Measurements from ENCODE around the gene SPTBN1.

SPTBN1 gene

GRCh38 chr2:54653572-54654204 lies 197.6 kb downstream of the SPTBN1 start:
- DNase-seq (ENCODE audit: low read depth in 2 of 2) = no peak

DNA sequence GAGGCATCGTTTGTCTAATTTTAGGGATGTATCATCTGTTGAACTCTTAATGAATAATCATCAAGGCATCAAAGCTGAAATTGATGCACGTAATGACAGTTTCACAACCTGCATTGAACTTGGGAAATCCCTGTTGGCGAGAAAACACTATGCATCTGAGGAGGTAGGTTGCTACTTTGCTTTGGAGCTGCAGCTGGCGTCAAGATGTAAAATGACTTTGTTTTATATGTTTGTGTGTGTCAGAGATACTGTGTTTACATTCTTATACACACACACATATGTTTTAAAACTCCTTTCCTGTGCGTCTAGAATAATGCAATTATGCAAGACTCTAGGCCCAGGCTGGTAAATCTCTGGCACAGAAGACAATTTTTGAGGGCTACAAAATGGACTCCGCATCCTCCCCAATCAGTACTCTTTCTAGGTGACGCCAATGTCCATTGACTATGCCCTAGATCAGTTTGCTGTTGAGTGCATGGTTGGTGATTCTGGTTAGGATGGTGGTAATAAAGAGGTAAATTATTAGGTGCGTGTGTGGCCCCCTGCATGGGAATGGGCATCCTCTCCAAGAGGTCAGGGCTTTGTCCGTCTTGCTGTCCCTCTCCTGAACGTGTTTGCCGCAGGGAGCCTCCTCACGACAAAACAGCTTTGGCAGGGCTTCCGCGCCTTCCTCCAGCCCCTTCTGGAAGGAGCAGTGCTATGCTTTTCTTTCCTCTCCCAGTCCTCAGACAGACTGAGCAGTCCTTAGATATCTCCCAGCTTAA lies 199.1 kb downstream of the SPTBN1 start:
- no peak for DNase-seq (ENCODE audit: low read depth in 2 of 2)

GRCh38 chr2:54656863-54657262 lies 200.7 kb downstream of the SPTBN1 start:
- no peak for DNase-seq (ENCODE audit: low read depth in 2 of 2)

- no peak for DNase-seq (ENCODE audit: low read depth in 2 of 2)
These were observed 201.5 kb downstream of the SPTBN1 start for GRCh38 chr2:54657664-54658083.

DNA sequence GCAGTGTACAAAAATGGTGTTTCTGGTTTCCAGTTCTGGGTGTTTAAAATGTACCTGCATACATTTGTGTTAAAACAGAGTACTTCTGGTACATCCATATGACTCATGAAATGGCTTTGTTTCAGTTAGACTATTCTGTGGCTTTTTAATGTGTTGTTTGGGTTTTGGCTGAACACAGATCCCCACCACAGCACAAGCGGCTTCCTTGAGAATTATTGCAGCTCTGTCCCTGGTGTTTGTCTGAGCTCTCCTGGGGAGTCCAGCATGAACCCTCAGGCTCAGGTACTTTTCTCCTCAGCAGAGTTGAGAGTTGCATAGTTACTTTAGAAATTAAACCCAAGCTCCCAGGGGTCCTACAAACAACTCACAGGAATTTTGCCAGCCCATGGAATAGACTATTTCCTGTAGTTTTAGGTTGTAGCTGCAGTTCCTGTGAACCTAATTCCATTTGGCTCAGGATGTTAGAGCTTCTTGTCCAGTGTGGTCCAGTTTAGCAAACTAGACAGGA lies 202.5 kb downstream of the SPTBN1 start:
- no peak for DNase-seq (ENCODE audit: low read depth in 2 of 2)

DNA sequence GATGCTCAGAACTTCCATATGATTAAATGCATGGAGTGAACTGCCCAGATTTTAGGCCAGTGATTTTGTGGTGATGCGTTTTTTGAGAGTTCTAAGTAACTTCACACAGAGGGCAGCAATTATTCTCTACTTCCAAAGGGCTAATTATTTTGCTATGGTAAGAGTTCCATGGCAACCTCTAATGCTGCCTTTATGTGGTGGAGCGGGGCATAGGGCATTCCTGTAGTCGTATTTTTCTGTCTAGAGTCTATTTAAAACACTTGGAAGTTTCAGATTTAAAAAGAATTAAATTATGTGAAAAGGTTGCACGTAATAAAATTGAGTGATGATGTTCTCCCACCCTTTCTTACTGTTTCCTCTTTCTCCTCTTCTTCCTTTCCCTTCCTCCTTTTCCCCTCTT lies 203.4 kb downstream of the SPTBN1 start:
- DNase-seq (ENCODE audit: low read depth in 2 of 2) = no peak

GRCh38 chr2:54660752-54661151 lies 204.6 kb downstream of the SPTBN1 start:
- DNase-seq (ENCODE audit: low read depth in 2 of 2) = no peak

DNA sequence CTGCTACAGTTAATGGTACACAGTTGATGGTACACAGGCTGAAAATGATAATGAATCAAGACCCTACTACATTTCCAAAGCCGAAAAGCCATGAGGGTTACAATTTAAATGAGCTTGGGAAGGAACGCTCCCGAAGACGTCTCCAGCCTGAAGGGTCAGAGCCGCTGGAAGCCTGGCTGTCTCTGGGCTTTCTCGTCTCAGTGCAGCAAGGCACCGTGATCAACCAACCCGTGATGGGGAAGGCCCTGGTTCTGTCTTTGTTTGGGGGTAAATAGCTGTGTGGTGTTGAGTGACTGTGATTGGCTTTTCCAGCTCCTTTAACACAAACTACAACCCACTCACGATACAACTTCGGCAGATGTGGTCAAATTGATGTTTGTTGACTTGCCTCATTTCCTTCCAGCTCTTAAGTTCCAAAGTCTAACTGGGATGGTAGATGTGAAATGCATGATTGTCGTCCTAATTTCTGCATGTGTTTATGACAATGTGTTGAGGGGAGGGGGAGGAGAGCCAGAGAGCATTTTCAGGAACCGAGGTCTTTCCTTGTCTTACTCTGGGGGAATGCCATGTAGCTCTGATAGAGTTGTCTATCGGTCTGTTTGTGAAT lies 207.4 kb downstream of the SPTBN1 start:
- DNase-seq (ENCODE audit: low read depth in 2 of 2) = no peak

DNA sequence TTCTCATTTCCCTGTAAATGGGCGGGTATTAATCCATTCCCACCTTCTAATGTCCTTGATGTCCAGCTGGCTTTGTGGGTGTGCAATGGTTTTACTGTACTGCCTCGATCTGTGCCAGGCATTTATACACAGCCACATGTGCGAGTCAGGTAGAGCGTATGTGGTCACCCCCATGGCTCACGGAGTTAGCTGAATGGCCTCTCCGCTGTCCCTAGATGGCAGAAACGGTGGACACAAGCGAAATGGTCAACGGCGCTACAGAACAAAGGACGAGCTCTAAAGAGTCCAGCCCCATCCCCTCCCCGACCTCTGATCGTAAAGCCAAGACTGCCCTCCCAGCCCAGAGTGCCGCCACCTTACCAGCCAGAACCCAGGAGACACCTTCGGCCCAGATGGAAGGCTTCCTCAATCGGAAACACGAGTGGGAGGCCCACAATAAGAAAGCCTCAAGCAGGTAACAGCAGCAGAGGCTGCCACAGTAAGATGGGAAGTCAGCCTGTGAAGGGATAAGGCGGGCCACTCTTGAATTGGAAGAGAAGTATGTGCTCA lies 208.2 kb downstream of the SPTBN1 start:
- no peak for DNase-seq (ENCODE audit: low read depth in 2 of 2)

- no peak for DNase-seq (ENCODE audit: low read depth in 2 of 2)
These were observed 209.3 kb downstream of the SPTBN1 start for GRCh38 chr2:54665436-54665856.

GRCh38 chr2:54666131-54666633 lies 210.1 kb downstream of the SPTBN1 start:
- no peak for DNase-seq (ENCODE audit: low read depth in 2 of 2)

DNA sequence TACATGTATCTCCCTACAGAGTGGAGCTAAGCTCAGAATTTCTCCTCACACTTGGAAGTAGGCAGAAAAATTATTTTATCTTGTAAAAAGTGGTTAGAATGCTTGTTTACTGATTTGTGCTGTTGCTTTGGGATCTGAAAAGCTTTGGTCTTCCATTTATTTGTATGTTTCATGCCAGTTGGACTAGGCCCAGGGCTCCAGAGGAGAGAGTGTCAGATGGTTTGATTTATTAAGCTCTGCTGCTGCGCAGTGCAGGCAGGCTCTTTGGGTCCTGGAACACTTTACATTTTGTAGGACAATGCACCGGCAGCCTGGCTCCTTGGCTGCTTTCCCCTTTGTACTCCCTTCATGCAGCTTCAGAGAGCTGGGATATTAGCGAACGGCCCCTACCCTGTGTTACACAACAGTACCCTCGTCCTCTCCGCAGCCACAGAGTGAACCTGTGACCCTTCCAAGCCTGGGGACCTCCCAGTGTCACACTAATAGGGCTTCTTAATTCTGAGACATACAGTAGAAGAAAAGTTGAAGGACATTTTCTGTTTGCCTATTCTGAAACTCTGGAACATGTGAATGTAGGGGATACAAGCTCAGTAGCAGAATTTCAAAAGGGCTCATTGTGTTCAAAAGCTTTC lies 210.6 kb downstream of the SPTBN1 start:
- DNase-seq (ENCODE audit: low read depth in 2 of 2) = no peak

DNA sequence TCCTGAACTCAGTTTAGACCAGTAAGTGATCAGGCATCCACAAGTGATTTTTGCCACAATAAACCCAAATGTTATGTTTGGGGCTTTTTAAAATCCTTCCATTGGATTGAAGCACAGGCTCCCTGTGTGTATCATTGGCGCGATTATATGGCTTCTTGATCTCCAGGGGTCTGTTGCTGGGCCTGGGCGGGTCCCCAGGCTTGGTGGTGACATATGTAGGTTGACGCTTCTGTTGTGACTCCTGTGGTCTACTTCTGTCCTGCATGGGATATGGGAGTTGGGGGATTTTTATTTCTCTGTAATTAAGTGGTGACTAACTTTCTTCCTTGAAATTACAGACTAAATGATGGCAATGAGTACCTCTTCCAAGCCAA lies 211.1 kb downstream of the SPTBN1 start:
- DNase-seq (ENCODE audit: low read depth in 2 of 2) = no peak

GRCh38 chr2:54667726-54668650 lies 211.9 kb downstream of the SPTBN1 start:
- DNase-seq (ENCODE audit: low read depth in 2 of 2) = no peak

- no peak for DNase-seq (ENCODE audit: low read depth in 2 of 2)
These were observed 212.6 kb downstream of the SPTBN1 start for GRCh38 chr2:54668711-54669110.

GRCh38 chr2:54669677-54670484 lies 213.8 kb downstream of the SPTBN1 start:
- no peak for DNase-seq (ENCODE audit: low read depth in 2 of 2)

- DNase-seq (ENCODE audit: low read depth in 2 of 2) = no peak
These were observed 214.4 kb downstream of the SPTBN1 start for GRCh38 chr2:54670485-54671009.

DNA sequence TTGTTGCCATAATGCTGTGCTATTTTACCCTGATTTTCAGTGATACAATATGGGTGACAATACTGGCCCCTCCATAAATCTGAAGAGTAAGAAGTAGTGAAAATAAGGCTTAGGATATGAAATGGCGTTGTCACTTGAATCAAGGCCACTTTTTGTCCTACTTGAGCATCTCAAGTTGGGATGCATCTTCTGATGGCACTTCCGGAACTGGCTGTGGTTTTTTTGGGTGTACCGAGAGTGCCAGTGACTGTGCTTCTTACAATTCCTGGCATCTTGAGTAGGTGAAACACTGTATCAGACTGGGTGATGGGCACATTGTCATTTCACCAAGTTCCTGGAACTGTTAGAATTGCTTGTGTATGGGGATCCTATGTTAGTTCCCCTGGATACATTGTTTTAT lies 214.9 kb downstream of the SPTBN1 start:
- DNase-seq (ENCODE audit: low read depth in 2 of 2) = no peak

- DNase-seq (ENCODE audit: low read depth in 2 of 2) = no peak
These were observed 215.9 kb downstream of the SPTBN1 start for GRCh38 chr2:54671875-54672589.
